ENCODE results near the gene APOC3.

APOC3 gene

GRCh38 chr11:116807601-116808261 is 22.0 kb upstream of the APOC3 start:
- Histone ChIP-seq H3K36me3 (ENCODE audit: insufficient read depth, low read length) (no peaks in the 10 kb centered on the region), H3K27ac (ENCODE audit: low read depth, low read length) (no peak overlapping the region), H3K4me3 (ENCODE audit: low read length) (no peak overlapping the region), H3K27me3 (ENCODE audit: insufficient read depth, low read length) (no peaks in the 10 kb centered on the region), H3K9me3 (ENCODE audit: insufficient read depth, low read depth, low read length) (no peaks in the 10 kb centered on the region), H3K4me1 (ENCODE audit: insufficient read depth, low read length) (no peaks in the 10 kb centered on the region), H3K9ac (ENCODE audit: low read depth, low read length) (no peak overlapping the region)
- 86% methylated on average over 6 of the region's 6 CpGs for WGBS

- Histone ChIP-seq H3K36me3 (ENCODE audit: insufficient read depth, low read length) (no peaks in the 10 kb centered on the region), H3K27ac (ENCODE audit: low read depth, low read length) (no peak overlapping the region), H3K27me3 (ENCODE audit: insufficient read depth, low read length) (no peaks in the 10 kb centered on the region), H3K4me1 (ENCODE audit: insufficient read depth, low read length) (no peaks in the 10 kb centered on the region), H3K9me3 (ENCODE audit: insufficient read depth, low read depth, low read length) (no peaks in the 10 kb centered on the region), H3K4me3 (ENCODE audit: low read length) (no peak overlapping the region), H3K9ac (ENCODE audit: low read depth, low read length) (no peak overlapping the region)
- 88% methylated on average over 13 of the region's 14 CpGs for WGBS
Measured at GRCh38 chr11:116808262-116809175, 21.2 kb upstream of the APOC3 start.

DNA sequence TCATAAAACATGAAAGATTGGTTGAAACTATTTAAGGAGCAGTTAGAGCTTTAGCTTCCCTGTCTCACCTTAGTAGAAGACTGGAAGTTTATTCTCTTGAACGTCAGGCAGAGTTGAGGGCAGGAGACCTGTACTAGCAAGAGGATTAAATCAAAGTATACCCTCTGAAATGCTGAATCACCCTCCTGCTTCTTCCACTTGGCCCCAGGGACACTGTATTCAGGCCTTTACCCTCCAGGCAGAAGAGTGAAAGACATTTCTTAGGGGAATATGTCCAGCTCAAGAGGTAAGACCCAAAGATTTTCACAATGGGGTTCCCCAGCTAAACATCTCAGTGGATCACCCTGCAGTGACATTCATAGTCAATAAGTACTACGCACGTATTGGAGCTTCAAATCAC is 18.5 kb upstream of the APOC3 start:
- H3K9me3 ChIP-seq (ENCODE audit: insufficient read depth, low read depth, low read length) = no peaks in the 10 kb centered on the region
- no peak overlapping the region for H3K4me3 ChIP-seq (ENCODE audit: low read length)
- H3K27me3 ChIP-seq (ENCODE audit: insufficient read depth, low read length) = no peaks in the 10 kb centered on the region
- WGBS = 87% methylated on average over 3 of the region's 3 CpGs
- no peak overlapping the region for H3K27ac ChIP-seq (ENCODE audit: low read depth, low read length)
- H3K9ac ChIP-seq (ENCODE audit: low read depth, low read length) = no peak overlapping the region
- no peaks in the 10 kb centered on the region for H3K36me3 ChIP-seq (ENCODE audit: insufficient read depth, low read length)
- no peaks in the 10 kb centered on the region for H3K4me1 ChIP-seq (ENCODE audit: insufficient read depth, low read length)

DNA sequence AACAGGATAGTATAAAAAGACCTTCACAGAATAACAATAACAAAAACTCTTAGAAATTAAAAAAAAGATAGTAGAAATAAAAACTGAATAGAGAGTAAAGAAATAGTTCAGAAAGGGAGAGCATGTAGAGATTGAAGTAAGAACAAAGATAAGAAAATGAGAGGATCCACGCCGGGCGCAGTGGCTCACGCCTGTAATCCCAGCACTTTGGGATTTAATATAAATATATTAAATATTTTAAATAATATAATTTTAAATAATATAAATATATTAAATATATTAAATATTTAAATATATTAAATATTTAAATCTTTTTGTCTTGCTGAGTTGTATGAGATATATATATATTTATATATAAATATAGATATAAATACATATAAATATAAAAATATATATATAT is 17.6 kb upstream of the APOC3 start:
- Histone ChIP-seq H3K27me3 (ENCODE audit: insufficient read depth, low read length) (no peaks in the 10 kb centered on the region), H3K27ac (ENCODE audit: low read depth, low read length) (no peak overlapping the region), H3K9ac (ENCODE audit: low read depth, low read length) (no peak overlapping the region), H3K4me1 (ENCODE audit: insufficient read depth, low read length) (no peaks in the 10 kb centered on the region), H3K4me3 (ENCODE audit: low read length) (no peak overlapping the region), H3K9me3 (ENCODE audit: insufficient read depth, low read depth, low read length) (no peaks in the 10 kb centered on the region), H3K36me3 (ENCODE audit: insufficient read depth, low read length) (no peaks in the 10 kb centered on the region)
- 100% methylated on average over 2 of the region's 4 CpGs for WGBS

DNA sequence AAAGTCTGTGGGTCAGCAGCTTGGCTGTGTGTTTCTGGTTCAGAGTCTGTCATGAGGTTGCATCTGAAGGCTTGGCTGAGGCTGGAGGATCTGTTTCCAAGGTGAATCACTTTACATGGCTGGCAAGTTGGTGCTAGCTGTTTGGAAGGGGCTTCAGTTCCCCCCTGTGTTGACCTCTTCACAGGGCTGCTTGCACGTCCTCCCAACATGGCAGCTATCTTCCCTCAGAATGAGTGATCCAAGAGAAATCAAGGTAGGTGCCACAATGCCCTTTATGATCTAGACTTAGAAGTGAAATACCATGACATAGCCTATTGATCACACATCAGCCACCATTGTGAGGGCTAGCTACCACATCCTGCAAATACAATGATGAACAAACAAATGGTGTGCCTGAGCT is 16.5 kb upstream of the APOC3 start:
- H3K4me1 ChIP-seq (ENCODE audit: insufficient read depth, low read length) = no peaks in the 10 kb centered on the region
- H3K4me3 ChIP-seq (ENCODE audit: low read length) = no peak overlapping the region
- 77% methylated on average over 1 of the region's 1 CpG for WGBS
- H3K27me3 ChIP-seq (ENCODE audit: insufficient read depth, low read length) = no peaks in the 10 kb centered on the region
- H3K27ac ChIP-seq (ENCODE audit: low read depth, low read length) = no peak overlapping the region
- H3K9ac ChIP-seq (ENCODE audit: low read depth, low read length) = no peak overlapping the region
- H3K36me3 ChIP-seq (ENCODE audit: insufficient read depth, low read length) = no peaks in the 10 kb centered on the region
- no peaks in the 10 kb centered on the region for H3K9me3 ChIP-seq (ENCODE audit: insufficient read depth, low read depth, low read length)

DNA sequence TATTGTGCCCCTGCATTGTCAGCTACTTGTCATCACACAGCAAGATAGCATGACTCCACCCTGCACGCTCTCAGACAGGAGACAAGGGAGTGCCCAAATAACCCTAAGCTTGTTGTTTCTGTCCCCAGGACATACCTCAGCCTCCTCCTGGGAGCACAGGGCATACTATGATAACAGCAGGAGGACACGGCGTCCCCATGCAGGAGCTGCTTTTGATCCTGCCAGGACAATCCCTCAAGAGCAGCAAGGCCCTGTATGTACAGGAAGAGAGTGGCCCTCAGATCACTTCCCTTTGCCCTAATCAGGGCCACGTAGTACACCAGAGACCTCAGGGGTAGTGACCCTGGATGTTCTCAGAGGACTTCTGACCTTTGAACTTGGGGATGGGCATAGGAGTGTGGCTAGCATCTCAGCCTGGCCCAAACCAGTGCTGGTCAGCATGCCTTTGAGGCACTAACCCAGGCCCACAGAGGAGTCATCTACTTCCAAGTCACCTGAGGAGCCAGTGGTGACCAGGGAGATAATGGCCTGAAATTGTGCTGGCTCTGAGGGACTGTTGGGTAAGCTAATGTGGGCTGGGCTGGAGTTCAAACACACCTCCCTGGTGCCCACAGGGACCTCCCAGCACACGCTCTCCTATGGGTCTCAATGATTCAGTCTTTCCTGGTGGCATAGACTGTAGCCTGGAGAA is 15.8 kb upstream of the APOC3 start:
- H3K4me1 ChIP-seq (ENCODE audit: insufficient read depth, low read length) = no peaks in the 10 kb centered on the region
- no peaks in the 10 kb centered on the region for H3K27me3 ChIP-seq (ENCODE audit: insufficient read depth, low read length)
- H3K4me3 ChIP-seq (ENCODE audit: low read length) = no peak overlapping the region
- no peaks in the 10 kb centered on the region for H3K9me3 ChIP-seq (ENCODE audit: insufficient read depth, low read depth, low read length)
- no peaks in the 10 kb centered on the region for H3K36me3 ChIP-seq (ENCODE audit: insufficient read depth, low read length)
- H3K9ac ChIP-seq (ENCODE audit: low read depth, low read length) = no peak overlapping the region
- H3K27ac ChIP-seq (ENCODE audit: low read depth, low read length) = no peak overlapping the region
- WGBS = 76% methylated on average over 5 of the region's 5 CpGs

DNA sequence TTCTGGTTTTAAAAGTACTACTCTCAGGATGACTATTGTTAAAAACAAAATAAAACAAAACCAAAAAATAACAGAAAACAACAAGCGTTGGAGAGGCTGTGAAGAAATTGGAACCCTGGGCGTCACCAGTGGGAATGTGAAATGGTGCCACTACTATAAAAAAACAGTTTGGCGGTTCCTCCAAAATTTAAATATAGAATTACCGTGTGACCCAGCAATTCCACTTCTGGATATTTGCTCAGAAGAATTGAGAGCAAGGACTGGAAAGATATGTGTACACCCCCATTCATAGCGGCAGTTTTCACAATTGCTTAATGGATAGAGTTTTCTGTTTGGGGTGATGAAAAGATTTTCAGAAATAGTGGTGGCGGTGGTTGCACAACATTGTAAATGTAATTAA is 15.2 kb upstream of the APOC3 start:
- Histone ChIP-seq H3K4me3 (ENCODE audit: low read length) (no peak overlapping the region), H3K9me3 (ENCODE audit: insufficient read depth, low read depth, low read length) (no peaks in the 10 kb centered on the region), H3K27me3 (ENCODE audit: insufficient read depth, low read length) (no peaks in the 10 kb centered on the region), H3K4me1 (ENCODE audit: insufficient read depth, low read length) (no peaks in the 10 kb centered on the region), H3K27ac (ENCODE audit: low read depth, low read length) (no peak overlapping the region), H3K9ac (ENCODE audit: low read depth, low read length) (no peak overlapping the region), H3K36me3 (ENCODE audit: insufficient read depth, low read length) (no peaks in the 10 kb centered on the region)
- 95% methylated on average over 5 of the region's 6 CpGs for WGBS

- WGBS = 93% methylated on average over 9 of the region's 9 CpGs
- Histone ChIP-seq H3K36me3 (ENCODE audit: insufficient read depth, low read length) (no peaks in the 10 kb centered on the region), H3K4me3 (ENCODE audit: low read length) (no peak overlapping the region), H3K27me3 (ENCODE audit: insufficient read depth, low read length) (no peaks in the 10 kb centered on the region), H3K27ac (ENCODE audit: low read depth, low read length) (no peak overlapping the region), H3K4me1 (ENCODE audit: insufficient read depth, low read length) (no peaks in the 10 kb centered on the region), H3K9ac (ENCODE audit: low read depth, low read length) (no peak overlapping the region), H3K9me3 (ENCODE audit: insufficient read depth, low read depth, low read length) (no peaks in the 10 kb centered on the region)
Measured at GRCh38 chr11:116819049-116819448, 10.7 kb upstream of the APOC3 start.

DNA sequence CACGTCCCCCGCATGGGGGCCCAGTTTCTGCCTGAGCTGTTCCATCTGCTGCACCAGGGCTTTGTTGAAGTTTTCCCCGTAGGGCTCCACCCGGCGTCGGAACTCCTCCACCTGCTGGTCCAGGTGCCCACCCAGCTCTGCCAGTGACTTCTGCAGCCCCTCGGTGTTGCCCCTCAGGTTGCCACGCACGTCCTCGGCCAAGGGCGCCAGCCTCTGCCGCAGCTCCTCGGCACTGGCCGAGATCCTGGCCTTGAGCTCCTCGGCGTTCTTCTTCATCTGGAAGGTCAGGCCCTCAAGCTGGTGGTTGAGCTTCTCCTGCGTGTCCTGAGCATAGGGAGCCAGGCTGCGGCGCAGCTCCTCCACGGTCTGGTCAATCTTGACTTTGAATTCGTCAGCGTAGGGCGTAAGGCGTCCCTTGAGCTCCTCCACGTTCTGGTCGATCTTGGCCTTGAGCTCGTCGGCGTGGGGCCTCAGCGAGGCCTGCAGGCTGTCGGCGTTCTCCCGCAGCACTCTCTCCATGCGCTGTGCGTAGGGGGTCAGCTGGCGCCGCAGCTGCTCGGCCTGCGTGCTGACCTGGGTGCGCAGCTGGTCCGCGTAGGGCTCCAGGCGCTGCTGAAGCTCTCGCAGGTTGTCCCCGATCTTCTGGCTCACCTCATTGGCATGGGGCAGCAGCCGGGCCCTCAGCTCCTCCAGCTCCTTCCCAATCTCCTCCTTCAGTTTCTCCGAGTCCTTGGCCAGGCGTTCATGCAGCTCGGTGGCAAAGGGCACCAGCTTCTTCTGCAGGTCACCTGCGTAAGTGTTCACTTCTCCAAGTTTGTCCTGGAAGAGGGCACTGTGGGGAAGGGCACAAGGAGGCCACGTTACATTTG is 8.4 kb upstream of the APOC3 start:
- no peaks in the 10 kb centered on the region for H3K4me1 ChIP-seq (ENCODE audit: insufficient read depth, low read length)
- 95% methylated on average over 51 of the region's 51 CpGs for WGBS
- H3K4me3 ChIP-seq (ENCODE audit: low read length) = no peak overlapping the region

DNA sequence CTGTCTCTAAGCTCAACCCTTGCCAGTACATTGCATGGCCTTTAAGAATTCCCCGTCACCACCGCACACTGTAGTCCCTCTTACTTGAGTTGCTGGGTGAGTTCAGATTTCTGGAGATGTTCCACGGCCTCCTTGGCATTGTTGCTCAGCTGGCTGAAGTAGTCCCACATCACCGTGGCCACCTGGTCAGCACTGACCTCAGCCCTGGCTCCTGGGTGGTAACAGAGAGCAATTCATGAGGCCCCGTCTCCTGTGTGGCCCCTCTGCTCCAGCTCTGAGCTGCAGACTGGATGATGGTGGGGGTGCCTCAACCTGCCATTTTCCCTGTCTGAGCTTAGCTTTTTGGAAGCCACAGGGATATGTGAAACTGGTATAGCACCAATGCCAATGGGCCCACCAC is 7.1 kb upstream of the APOC3 start:
- H3K27ac ChIP-seq (ENCODE audit: low read depth, low read length) = no peak overlapping the region
- WGBS = 86% methylated on average over 5 of the region's 5 CpGs
- H3K36me3 ChIP-seq (ENCODE audit: insufficient read depth, low read length) = no peaks in the 10 kb centered on the region
- H3K4me1 ChIP-seq (ENCODE audit: insufficient read depth, low read length) = no peaks in the 10 kb centered on the region
- no peak overlapping the region for H3K4me3 ChIP-seq (ENCODE audit: low read length)
- no peak overlapping the region for H3K9ac ChIP-seq (ENCODE audit: low read depth, low read length)
- H3K27me3 ChIP-seq (ENCODE audit: insufficient read depth, low read length) = no peaks in the 10 kb centered on the region
- no peaks in the 10 kb centered on the region for H3K9me3 ChIP-seq (ENCODE audit: insufficient read depth, low read depth, low read length)

More for the DNA sequence above, 8.4 kb upstream of the APOC3 start:
- no peaks in the 10 kb centered on the region for H3K9me3 ChIP-seq (ENCODE audit: insufficient read depth, low read depth, low read length)
- no peaks in the 10 kb centered on the region for H3K36me3 ChIP-seq (ENCODE audit: insufficient read depth, low read length)
- no peak overlapping the region for H3K27ac ChIP-seq (ENCODE audit: low read depth, low read length)
- no peaks in the 10 kb centered on the region for H3K27me3 ChIP-seq (ENCODE audit: insufficient read depth, low read length)
- no peak overlapping the region for H3K9ac ChIP-seq (ENCODE audit: low read depth, low read length)

Data from HUES64 (cell line).